Erythroblast (primary cell): Measurements from ENCODE around the gene TULP4.

Experiments
- GATA1 ChIP-seq: IDR thresholded peaks from 2 replicates; pipeline ENCODE4 v1.6.1; 2011; ENCODE audit warnings: low read depth, mild to moderate bottlenecking, control low read depth, low read length, moderate library complexity
- POLR2A ChIP-seq: IDR thresholded peaks from 2 replicates; pipeline ENCODE4 v1.6.1; 2011; ENCODE audit warnings: mild to moderate bottlenecking, low read length

DNA sequence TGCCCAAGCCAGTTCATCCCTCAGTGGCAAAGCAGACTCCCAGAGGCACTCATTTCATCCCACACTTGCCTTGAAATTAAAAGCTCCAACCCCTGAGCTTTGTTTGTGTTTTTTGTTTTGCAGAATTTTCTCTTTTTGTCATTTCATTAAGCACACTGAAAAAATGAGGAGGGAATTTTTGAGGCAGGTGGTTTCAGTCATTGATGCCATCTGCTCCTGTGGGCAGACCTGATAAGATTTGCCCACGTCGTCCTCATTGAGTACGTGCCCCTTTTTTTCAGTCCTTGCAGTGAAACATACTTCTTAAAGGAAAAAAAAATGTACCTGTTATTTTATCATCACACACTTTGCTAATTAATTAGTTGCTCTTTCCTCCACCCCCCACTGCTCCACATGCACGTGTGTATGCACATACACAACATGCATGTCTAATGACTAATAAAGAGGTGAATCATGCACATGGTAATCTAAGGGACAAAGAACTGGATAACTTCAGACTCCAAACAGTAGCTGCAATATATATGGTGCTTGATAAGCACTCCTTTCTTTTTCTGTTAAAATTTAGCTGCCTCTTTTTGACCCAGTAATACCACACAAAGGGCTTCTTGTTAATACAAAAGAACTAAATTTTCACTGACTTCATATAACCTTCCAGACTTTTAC, 145.5 kb downstream of the TULP4 start:
- no peak for TF ChIP-seq POLR2A
- TF ChIP-seq GATA1, result no peak
